Sigmoid colon (tissue), 7 donors: ENCODE measurements around the gene BMP15. TPM values are rescaled to one million over a fixed set of nuclear protein-coding genes. Genes with fewer than 3 reads are reported as not detected.

Experiments used
- DNase-seq: peaks from one replicate; pipeline ENCODE4 v3.0.0-alpha.2; 2019
- H3K27ac ChIP-seq, 4 donors: fragments of 200-600 bp; sonication (generic); one replicate each; pipeline ENCODE4 v1.5.1; 2016 to 2019; ENCODE audit warnings: mild to moderate bottlenecking in 1 of 4
- H3K27me3 ChIP-seq, 3 donors: fragments of 200-600 bp; sonication (generic); one replicate each; pipeline ENCODE4 v1.5.1; 2019; ENCODE audit warnings: mild to moderate bottlenecking in 1 of 3
- H3K36me3 ChIP-seq, 4 donors: fragments of 200-600 bp; sonication (generic); one replicate each; pipeline ENCODE4 v1.5.1; 2016 to 2019
- H3K4me1 ChIP-seq, 4 donors: fragments of 200-600 bp; sonication (generic); one replicate each; pipeline ENCODE4 v1.5.1; 2017 to 2019
- H3K4me3 ChIP-seq, 4 donors: fragments of 200-600 bp; sonication (generic); one replicate each; pipeline ENCODE4 v1.5.1; 2017 to 2019; ENCODE audit warnings: mild to moderate bottlenecking in 2 of 4, moderate library complexity in 1 of 4
- H3K9me3 ChIP-seq, 4 donors: fragments of 200-600 bp in 3 of 4; sonication (generic) in 3 of 4; one replicate each; pipeline versions ENCODE4 v1.5.1 to v1.6.1; 2013 to 2019
- CTCF ChIP-seq, 4 experiments: fragments of 450-650 bp in 3 of 4; fragments of 200-600 bp in 1 of 4; IDR thresholded peaks; one replicate each; pipeline ENCODE4 v1.5.1; 2016 to 2019; ENCODE audit warnings: antibody characterized with exemption in 4 of 4, mild to moderate bottlenecking in 3 of 4, moderate library complexity in 2 of 4
- EP300 ChIP-seq, 4 donors: sonication (generic); formaldehyde crosslinking; IDR thresholded peaks; one replicate each; pipeline ENCODE4 v1.6.1; 2017; ENCODE audit warnings: antibody characterized with exemption in 4 of 4
- POLR2A ChIP-seq, 2 donors: fragments of 450-650 bp; IDR thresholded peaks; one replicate each; pipeline ENCODE4 v1.6.1; 2016; ENCODE audit warnings: antibody characterized with exemption in 2 of 2, mild to moderate bottlenecking in 2 of 2, moderate library complexity in 2 of 2
- POLR2AphosphoS5 ChIP-seq, 4 donors: sonication (generic); formaldehyde crosslinking; IDR thresholded peaks; one replicate each; pipeline ENCODE4 v1.6.1; 2017; ENCODE audit warnings: antibody characterized with exemption in 4 of 4
- WGBS, 2 donors: extraction: QIAGEN DNeasy Blood & Tissue Kit; methylation state at CpG; one replicate each; pipeline ENCODE4 v1.1.7; 2013; 5-methylcytosine and 5-hydroxymethylcytosine counted together
- intact Hi-C: fragments of 100-400 bp; cut with DNase I; formaldehyde crosslinking; loops from one replicate; pipeline ENCODE4 v1.15.1; 2023
- polyA plus RNA-seq, 3 donors: library from polyadenylated mRNA; stranded (reverse); fragments of 200-250 nt; gene quantifications; one replicate each; pipeline ENCODE4 v1.2.3, GENCODE V29; 2013
- total RNA-seq, 4 donors: library from RNA; depleted of rRNA; stranded (reverse); fragments of >200 nt; gene quantifications; one replicate each; pipeline ENCODE4 v1.1.0, GENCODE V29; 2016
- donor health status: healthy with polysubstance abuse.
- donor health status: Bipolar disorder and iron deficiency.
- donor health status: healthy.

The BMP15 gene
- total RNA-seq, result not detected
- not detected for polyA plus RNA-seq

- WGBS, 2 donors, result 94% methylated on average over 9 of the region's 9 CpGs
- TF ChIP-seq EP300 (IDR thresholded peaks at IDR 0.05) (no peak), POLR2AphosphoS5 (IDR thresholded peaks at IDR 0.05) (no peak), POLR2A (IDR thresholded peaks at IDR 0.05) (no peak), CTCF (IDR thresholded peaks at IDR 0.05) (no peak)
- no peak within 1 kb of the TSS for H3K4me3 ChIP-seq
- intact Hi-C loops, result no loop called here
- H3K9me3 ChIP-seq, result no peaks in the 10 kb centered on the region
- no peaks in the 10 kb centered on the region for H3K4me1 ChIP-seq
- no peak within 1 kb of the TSS for H3K27ac ChIP-seq
- no peak for DNase-seq
- H3K27me3 ChIP-seq, result no peaks in the 10 kb centered on the region
- no peaks in the 10 kb centered on the region for H3K36me3 ChIP-seq
Observed at GRCh38 chrX:50910685-50911176, at the start of gene BMP15. Gene BMP15 (plus strand): TSS chrX:50910735. CDS start chrX:50910784, 49 bp downstream.

GRCh38 chrX:50863471-50863870 is 47.1 kb upstream of the BMP15 start:
- Histone ChIP-seq H3K4me3 (no peak overlapping the region), H3K27ac (no peak overlapping the region), H3K4me1 (no peaks in the 10 kb centered on the region), H3K27me3 (no peaks in the 10 kb centered on the region), H3K9me3 (no peaks in the 10 kb centered on the region), H3K36me3 (no peaks in the 10 kb centered on the region)
- 57 to 85% methylated on average over 1 of the region's 1 CpG for WGBS, 2 donors
- no peak for DNase-seq
- intact Hi-C loops, result no loop called here
- TF ChIP-seq EP300 (IDR thresholded peaks at IDR 0.05), result no peak
- no peak for TF ChIP-seq CTCF (IDR thresholded peaks at IDR 0.05)
- TF ChIP-seq POLR2AphosphoS5 (IDR thresholded peaks at IDR 0.05), result no peak
- no peak for TF ChIP-seq POLR2A (IDR thresholded peaks at IDR 0.05)

- no peak for TF ChIP-seq POLR2AphosphoS5 (IDR thresholded peaks at IDR 0.05)
- DNase-seq, result no peak
- intact Hi-C loops, result no loop called here
- WGBS, 2 donors, result 50 to 64% methylated on average over 6 of the region's 6 CpGs
- Histone ChIP-seq H3K9me3 (no peaks in the 10 kb centered on the region), H3K36me3 (no peaks in the 10 kb centered on the region), H3K27ac (no peak overlapping the region), H3K4me1 (no peaks in the 10 kb centered on the region), H3K27me3 (no peaks in the 10 kb centered on the region), H3K4me3 (no peak overlapping the region)
Observed at GRCh38 chrX:50865311-50865710, 45.2 kb upstream of the BMP15 start.

GRCh38 chrX:50871922-50872453 is 38.5 kb upstream of the BMP15 start:
- H3K27me3 ChIP-seq, result peaks cover 0 to 3% (median 0%) of the 10 kb centered on the region in 3 donors
- no peak overlapping the region for H3K27ac ChIP-seq
- no peak for DNase-seq
- H3K4me3 ChIP-seq, result no peak overlapping the region
- intact Hi-C loops, result no loop called here
- H3K4me1 ChIP-seq, result no peaks in the 10 kb centered on the region
- no peaks in the 10 kb centered on the region for H3K9me3 ChIP-seq
- TF ChIP-seq POLR2A (IDR thresholded peaks at IDR 0.05) (no peak), CTCF (IDR thresholded peaks at IDR 0.05) (no peak), POLR2AphosphoS5 (IDR thresholded peaks at IDR 0.05) (no peak), EP300 (IDR thresholded peaks at IDR 0.05) (no peak)
- H3K36me3 ChIP-seq, result no peaks in the 10 kb centered on the region
- WGBS, 2 donors, result 78 to 92% methylated on average over 1 of the region's 1 CpG

- TF ChIP-seq EP300 (IDR thresholded peaks at IDR 0.05) (no peak), POLR2AphosphoS5 (IDR thresholded peaks at IDR 0.05) (no peak), POLR2A (IDR thresholded peaks at IDR 0.05) (no peak), CTCF (IDR thresholded peaks at IDR 0.05) (no peak)
- no peak overlapping the region for H3K4me3 ChIP-seq
- peaks cover 0 to 3% (median 0%) of the 10 kb centered on the region in 3 donors for H3K27me3 ChIP-seq
- no peaks in the 10 kb centered on the region for H3K4me1 ChIP-seq
- WGBS, 2 donors, result 65 to 71% methylated on average over 3 of the region's 3 CpGs
- no peaks in the 10 kb centered on the region for H3K9me3 ChIP-seq
- intact Hi-C loops, result no loop called here
- no peaks in the 10 kb centered on the region for H3K36me3 ChIP-seq
- no peak for DNase-seq
- H3K27ac ChIP-seq, result no peak overlapping the region
Observed at GRCh38 chrX:50874876-50875275, 35.7 kb upstream of the BMP15 start.
